Prostate gland (tissue), 2 donors: ENCODE data around the gene ADM2.

Experiments
- POLR2A ChIP-seq: fragments of 450-650 bp; IDR thresholded peaks from one replicate; pipeline ENCODE4 v1.6.1; 2016; ENCODE audit warnings: antibody characterized with exemption, mild to moderate bottlenecking
- TF ChIP-seq, protein P1 (sequence below), 4 experiments: fragments of 200-600 bp in 2 of 4; fragments of 450-650 bp in 2 of 4; sonication (generic) in 2 of 4; IDR thresholded peaks; 1 replicate in 3 of 4; 2 replicates in 1 of 4; pipeline ENCODE4 v1.5.1; 2016 to 2019; ENCODE audit warnings: antibody characterized with exemption in 4 of 4, mild to moderate bottlenecking in 2 of 4, moderate library complexity in 2 of 4

DNA sequence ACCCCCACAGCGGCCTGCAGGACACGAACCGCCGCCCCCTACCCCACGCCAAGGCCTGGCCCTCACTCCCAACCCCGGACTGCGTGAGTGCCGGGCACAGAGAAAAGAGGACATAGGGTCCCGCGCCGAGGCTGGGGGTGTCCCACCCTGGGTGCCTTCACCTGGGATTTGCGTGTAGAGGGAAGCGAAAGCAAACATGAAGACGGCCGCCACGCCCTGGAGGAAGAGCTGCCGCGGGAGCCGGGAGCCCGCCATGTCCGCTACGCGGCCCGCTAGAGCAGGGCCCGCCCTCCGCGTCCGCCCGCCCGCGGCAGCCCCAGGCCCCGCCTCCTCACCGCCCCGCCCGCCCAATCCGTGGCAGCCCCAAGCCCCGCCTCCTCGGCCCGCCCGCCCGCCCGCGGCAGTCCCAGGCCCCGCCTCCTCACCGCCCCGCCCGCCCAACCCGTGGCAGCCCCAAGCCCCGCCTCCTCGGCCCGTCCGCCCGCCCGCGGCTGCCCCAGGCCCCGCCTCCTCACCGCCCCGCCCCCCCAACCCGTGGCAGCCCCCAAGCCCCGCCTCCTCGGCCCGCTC lies 26.2 kb downstream of the ADM2 start, which contains the start of gene LMF2:
- TF ChIP-seq POLR2A = peak; percentile 62
- TF ChIP-seq, protein P1, sequence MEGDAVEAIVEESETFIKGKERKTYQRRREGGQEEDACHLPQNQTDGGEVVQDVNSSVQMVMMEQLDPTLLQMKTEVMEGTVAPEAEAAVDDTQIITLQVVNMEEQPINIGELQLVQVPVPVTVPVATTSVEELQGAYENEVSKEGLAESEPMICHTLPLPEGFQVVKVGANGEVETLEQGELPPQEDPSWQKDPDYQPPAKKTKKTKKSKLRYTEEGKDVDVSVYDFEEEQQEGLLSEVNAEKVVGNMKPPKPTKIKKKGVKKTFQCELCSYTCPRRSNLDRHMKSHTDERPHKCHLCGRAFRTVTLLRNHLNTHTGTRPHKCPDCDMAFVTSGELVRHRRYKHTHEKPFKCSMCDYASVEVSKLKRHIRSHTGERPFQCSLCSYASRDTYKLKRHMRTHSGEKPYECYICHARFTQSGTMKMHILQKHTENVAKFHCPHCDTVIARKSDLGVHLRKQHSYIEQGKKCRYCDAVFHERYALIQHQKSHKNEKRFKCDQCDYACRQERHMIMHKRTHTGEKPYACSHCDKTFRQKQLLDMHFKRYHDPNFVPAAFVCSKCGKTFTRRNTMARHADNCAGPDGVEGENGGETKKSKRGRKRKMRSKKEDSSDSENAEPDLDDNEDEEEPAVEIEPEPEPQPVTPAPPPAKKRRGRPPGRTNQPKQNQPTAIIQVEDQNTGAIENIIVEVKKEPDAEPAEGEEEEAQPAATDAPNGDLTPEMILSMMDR (IDR thresholded peaks at IDR 0.05) = peak in 2 of 4 experiments; percentile 6 to 18
